Ovary (tissue), 9 donors: ENCODE data around the gene BEAN1. TPM values are rescaled to one million over a fixed set of nuclear protein-coding genes. Genes with fewer than 3 reads are reported as not detected.

Source experiments
- DNase-seq, 5 donors: peaks; one replicate each; pipeline ENCODE4 v3.0.0-alpha.2; 2019 to 2020
- H3K27ac ChIP-seq, 2 donors: fragments of 200-600 bp; one replicate each; pipeline versions ENCODE4 v1.5.1 to v1.8.0; 2019 to 2022
- H3K27me3 ChIP-seq: fragments of 200-600 bp; one replicate; pipeline ENCODE4 v1.8.0; 2022
- H3K36me3 ChIP-seq: fragments of 200-600 bp; sonication (generic); one replicate; pipeline ENCODE4 v1.5.1; 2019
- H3K4me1 ChIP-seq: one replicate; pipeline ENCODE4 v1.8.1; 2013; ENCODE audit warnings: mild to moderate bottlenecking, moderate library complexity; ENCODE audit not compliant: insufficient read depth
- H3K4me3 ChIP-seq: fragments of 200-600 bp; sonication (generic); one replicate; pipeline ENCODE4 v1.5.1; 2017
- H3K9me3 ChIP-seq, 2 donors: fragments of 200-600 bp in 1 of 2; sonication (generic) in 1 of 2; one replicate each; pipeline versions ENCODE4 v1.5.1 to v1.8.1; 2013 to 2019; ENCODE audit warnings: mild to moderate bottlenecking in 1 of 2, moderate library complexity in 1 of 2
- EP300 ChIP-seq: sonication (generic); formaldehyde crosslinking; IDR thresholded peaks from one replicate; pipeline ENCODE4 v1.6.1; 2017; ENCODE audit warnings: antibody characterized with exemption
- POLR2A ChIP-seq: fragments of 450-650 bp; IDR thresholded peaks from one replicate; pipeline ENCODE4 v1.6.1; 2017; ENCODE audit warnings: antibody characterized with exemption, mild to moderate bottlenecking, moderate library complexity
- WGBS, 3 donors: extraction: QIAGEN DNeasy Blood & Tissue Kit in 1 of 3; methylation state at CpG; one replicate each; pipeline versions ENCODE4 v1.1.5 to v1.1.7; 2013 to 2017; 5-methylcytosine and 5-hydroxymethylcytosine counted together
- intact Hi-C, 4 donors: fragments of 100-400 bp; cut with DNase I; formaldehyde crosslinking; loops; one replicate each; pipeline versions ENCODE4 v1.11.0 to v1.15.1; 2022 to 2023
- polyA plus RNA-seq, 2 donors: library from polyadenylated mRNA; stranded (reverse); fragments of 200-250 nt in 1 of 2; fragments of 350-450 nt in 1 of 2; fragmentation: Illumina TruSeq in 1 of 2; extraction: RNeasy Lipid Tissue Mini Kit (QIAGEN cat#74804) in 1 of 2; gene quantifications; one replicate each; pipeline ENCODE4 v1.2.3, GENCODE V29; 2013 to 2014
- total RNA-seq, 7 donors: library from RNA; depleted of rRNA in 2 of 7; stranded (reverse); fragments of >200 nt in 2 of 7; fragmentation: NEBNext Ultra II Directional in 3 of 7; extraction: Animal tissue kit (Norgen Biotek cat#: 25700) in 3 of 7; gene quantifications; one replicate each; pipeline versions ENCODE4 v1.1.0 to v1.2.4, GENCODE V29; 2016 to 2023
- TF ChIP-seq, protein P1 (sequence below), 3 donors: fragments of 450-650 bp in 2 of 3; fragments of 200-600 bp in 1 of 3; IDR thresholded peaks; one replicate each; pipeline versions ENCODE4 v1.5.1 to v1.8.0; 2016 to 2022; ENCODE audit warnings: antibody characterized with exemption in 3 of 3, mild to moderate bottlenecking in 1 of 3
- donor health status: DM: no; HTN: no; CAD: no; lungs with moderate emphysema.
- donor health status: DM: no; HTN: no; CAD: no.
- donor health status: Bipolar disorder and iron deficiency.
- donor health status: DM: yes; HTN: yes; CAD: no.
- donor health status: DM: no; HTN: no; CAD: no.
- donor health status: DM: yes; HTN: yes; CAD: no.

Gene BEAN1
- total and polyA plus RNA-seq, 9 donors, result 0.15 to 2.2 (median 0.61) TPM; not detected in 1

DNA sequence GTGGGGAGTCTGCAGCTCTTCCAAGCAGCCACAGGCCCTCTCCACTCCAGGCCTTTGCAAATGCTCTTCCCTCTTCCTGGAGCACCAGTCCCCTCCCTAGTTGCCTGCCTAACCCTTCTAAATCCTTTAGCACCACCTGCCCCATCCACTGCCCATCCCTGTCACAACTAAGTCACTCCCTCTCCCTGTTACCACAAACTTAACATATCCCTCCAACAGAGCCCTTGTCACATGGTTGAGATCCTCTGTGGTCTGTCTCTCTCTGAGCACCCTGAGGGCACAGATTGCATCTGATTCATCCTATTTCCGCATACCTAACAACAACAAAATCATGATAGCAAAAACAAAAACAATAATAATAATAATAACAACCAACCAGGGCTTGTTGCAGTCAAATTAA lies 11.0 kb upstream of the BEAN1 start:
- Histone ChIP-seq H3K9me3 (no peaks in the 10 kb centered on the region), H3K36me3 (no peaks in the 10 kb centered on the region), H3K4me1 (no peaks in the 10 kb centered on the region), H3K27me3 (no peaks in the 10 kb centered on the region), H3K27ac (no peak overlapping the region), H3K4me3 (no peak overlapping the region)
- intact Hi-C loops, result no loop called here
- DNase-seq, result no peak
- 89 to 100% (median 98%) methylated on average over 1 of the region's 1 CpG for WGBS, 3 donors
- no peak for TF ChIP-seq POLR2A
- TF ChIP-seq EP300, result no peak
- TF ChIP-seq, protein P1, sequence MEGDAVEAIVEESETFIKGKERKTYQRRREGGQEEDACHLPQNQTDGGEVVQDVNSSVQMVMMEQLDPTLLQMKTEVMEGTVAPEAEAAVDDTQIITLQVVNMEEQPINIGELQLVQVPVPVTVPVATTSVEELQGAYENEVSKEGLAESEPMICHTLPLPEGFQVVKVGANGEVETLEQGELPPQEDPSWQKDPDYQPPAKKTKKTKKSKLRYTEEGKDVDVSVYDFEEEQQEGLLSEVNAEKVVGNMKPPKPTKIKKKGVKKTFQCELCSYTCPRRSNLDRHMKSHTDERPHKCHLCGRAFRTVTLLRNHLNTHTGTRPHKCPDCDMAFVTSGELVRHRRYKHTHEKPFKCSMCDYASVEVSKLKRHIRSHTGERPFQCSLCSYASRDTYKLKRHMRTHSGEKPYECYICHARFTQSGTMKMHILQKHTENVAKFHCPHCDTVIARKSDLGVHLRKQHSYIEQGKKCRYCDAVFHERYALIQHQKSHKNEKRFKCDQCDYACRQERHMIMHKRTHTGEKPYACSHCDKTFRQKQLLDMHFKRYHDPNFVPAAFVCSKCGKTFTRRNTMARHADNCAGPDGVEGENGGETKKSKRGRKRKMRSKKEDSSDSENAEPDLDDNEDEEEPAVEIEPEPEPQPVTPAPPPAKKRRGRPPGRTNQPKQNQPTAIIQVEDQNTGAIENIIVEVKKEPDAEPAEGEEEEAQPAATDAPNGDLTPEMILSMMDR (IDR thresholded peaks at IDR 0.05), result no peak

DNA sequence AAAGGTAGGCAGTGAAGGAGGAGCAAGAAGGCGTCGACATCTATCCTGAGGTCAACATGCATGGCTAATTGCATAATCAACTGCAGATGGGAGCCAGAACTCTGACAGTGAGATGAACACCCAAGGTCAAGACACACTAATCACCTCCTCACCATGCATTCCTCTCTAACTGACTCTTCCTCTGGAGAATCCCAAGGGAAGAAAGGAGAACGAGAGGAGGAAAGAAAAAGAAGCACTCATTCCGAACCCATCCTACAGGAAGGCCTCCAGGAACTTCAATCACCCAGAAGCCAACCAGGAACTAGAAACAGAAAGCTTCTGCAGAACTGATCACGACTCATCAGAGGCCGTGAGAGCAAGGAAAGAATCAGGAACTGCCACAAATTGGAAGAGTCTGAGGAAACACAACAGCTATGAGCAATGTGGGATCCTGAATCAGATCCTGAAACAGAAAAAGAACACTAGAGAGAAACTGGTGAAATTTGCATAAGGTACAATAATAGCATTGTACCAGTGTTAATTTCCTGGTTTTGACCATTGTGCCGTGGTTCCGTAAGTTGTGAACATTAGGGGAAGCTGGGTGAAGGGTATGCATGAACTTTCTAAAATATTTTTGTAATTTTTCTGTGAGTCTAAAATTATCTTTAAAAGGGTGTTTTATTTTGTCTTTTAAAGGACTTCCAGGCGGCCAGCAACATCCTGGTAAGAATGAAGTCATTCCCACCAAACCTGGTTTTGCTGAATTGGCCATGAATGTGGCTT lies 10.0 kb upstream of the BEAN1 start:
- Histone ChIP-seq H3K36me3 (no peaks in the 10 kb centered on the region), H3K4me1 (no peaks in the 10 kb centered on the region), H3K4me3 (no peak overlapping the region), H3K27ac (no peak overlapping the region), H3K9me3 (no peaks in the 10 kb centered on the region), H3K27me3 (no peaks in the 10 kb centered on the region)
- intact Hi-C loops, result no loop called here
- TF ChIP-seq, protein P1 (IDR thresholded peaks at IDR 0.05), result no peak
- no peak for TF ChIP-seq EP300
- TF ChIP-seq POLR2A, result no peak
- 71 to 75% (median 73%) methylated on average over 9 of the region's 9 CpGs for WGBS, 3 donors
- DNase-seq, result no peak

DNA sequence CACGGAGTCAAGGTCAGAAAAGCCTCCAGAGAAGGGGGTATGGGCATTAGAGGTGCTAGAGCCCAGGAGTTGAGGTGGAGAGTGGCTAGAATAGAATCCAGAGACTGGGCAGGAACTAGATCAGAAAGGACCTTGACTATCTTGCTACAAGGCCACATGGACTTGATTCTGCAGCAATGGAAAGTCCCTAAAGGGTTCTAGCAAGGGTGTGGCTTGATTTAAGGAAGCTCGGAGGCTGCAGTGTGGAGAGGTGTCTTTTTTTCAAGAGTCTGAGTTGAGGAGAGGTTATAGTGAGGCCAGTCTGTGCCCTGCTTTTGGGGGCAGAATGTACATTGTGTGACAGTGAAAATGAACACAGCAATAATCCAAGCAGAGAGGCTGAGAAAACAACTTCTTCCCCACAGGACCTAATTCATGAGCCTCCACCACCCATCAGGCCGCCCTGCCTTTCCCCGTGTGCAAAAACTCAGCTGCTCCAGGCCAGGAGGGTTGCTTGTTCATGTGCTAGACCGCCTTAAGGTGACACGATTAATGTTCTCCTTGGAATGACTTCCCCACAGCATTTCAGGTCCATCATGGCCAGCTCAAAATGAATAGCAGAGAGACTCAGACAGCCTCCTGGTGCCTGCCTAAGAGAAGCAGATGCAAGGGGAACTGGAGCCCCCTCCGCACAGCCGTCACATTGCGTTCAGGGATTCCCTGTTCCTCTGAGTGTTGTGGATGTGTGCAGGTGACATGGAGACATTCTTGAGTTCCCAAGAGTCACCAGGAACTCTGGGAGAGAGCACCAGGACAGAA lies 8.7 kb upstream of the BEAN1 start:
- H3K4me1 ChIP-seq, result no peaks in the 10 kb centered on the region
- 78 to 81% (median 80%) methylated on average over 8 to 9 of the region's 9 CpGs for WGBS, 3 donors
- H3K27me3 ChIP-seq, result no peaks in the 10 kb centered on the region
- no peaks in the 10 kb centered on the region for H3K36me3 ChIP-seq
- no peaks in the 10 kb centered on the region for H3K9me3 ChIP-seq
- TF ChIP-seq EP300, result no peak
- no peak for TF ChIP-seq POLR2A
- TF ChIP-seq, protein P1 (IDR thresholded peaks at IDR 0.05), result no peak
- intact Hi-C loops, result no loop called here
- DNase-seq, result no peak
- H3K4me3 ChIP-seq, result no peak overlapping the region
- no peak overlapping the region for H3K27ac ChIP-seq

DNA sequence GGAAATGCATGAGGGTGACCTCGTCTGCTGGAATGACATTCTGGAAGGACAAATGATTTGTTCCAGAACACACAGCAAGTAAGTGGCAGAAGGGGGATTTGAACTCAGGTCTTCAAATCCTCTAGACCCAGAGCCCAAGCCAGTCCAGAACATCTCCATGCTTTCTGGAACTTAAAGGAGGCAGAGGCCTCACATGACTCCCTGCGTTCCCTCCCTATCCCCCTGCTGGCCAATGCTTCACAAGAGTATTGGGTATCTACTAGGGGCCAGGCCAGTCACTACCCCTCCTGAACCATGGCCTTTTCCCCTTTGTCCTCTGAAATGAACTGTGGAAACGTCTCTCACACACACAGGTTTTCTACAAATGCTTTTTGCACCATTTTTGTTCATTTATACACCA lies 7.6 kb upstream of the BEAN1 start:
- intact Hi-C loops, result no loop called here
- Histone ChIP-seq H3K9me3 (no peaks in the 10 kb centered on the region), H3K27ac (no peak overlapping the region), H3K4me3 (no peak overlapping the region), H3K27me3 (no peaks in the 10 kb centered on the region), H3K4me1 (no peaks in the 10 kb centered on the region), H3K36me3 (no peaks in the 10 kb centered on the region)
- WGBS, 3 donors, result 54 to 59% (median 55%) methylated on average over 3 of the region's 3 CpGs
- DNase-seq, result no peak
- TF ChIP-seq POLR2A (no peak), EP300 (no peak)
- TF ChIP-seq, protein P1 (IDR thresholded peaks at IDR 0.05), result no peak
